ENCODE results near the gene ZDHHC24.

DNA sequence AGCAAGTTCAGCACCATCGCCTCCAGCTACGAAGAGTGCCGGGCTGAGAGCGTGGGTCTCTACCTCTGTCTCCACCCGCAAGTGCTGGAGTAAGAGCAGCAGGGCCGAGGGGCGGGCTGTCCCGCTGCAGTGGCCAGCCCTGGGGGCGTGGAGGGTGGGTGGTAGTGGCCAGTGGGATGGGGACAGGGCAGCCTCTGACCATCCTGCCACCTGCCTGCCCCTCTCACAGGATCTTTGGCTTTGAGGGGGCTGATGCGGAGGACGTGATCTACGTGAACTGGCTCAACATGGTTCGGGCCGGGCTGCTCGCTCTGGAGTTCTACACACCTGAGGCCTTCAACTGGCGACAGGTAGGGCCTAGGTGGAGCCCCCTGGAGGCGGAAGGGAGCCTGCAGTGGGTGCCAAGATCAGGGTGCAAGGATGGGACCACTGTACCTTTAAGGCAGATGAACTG is 50.4 kb downstream of the ZDHHC24 start:
- TF ChIP-seq POLR2A (IDR thresholded peaks at IDR 0.05; ENCODE audit: borderline replicate concordance, extremely low read depth, insufficient read depth, insufficient read length) (no peak), FOSL1 (IDR thresholded peaks at IDR 0.05; ENCODE audit: low read depth) (no peak), POLR2AphosphoS5 (IDR thresholded peaks at IDR 0.05; ENCODE audit: low read depth, low read length) (no peak), ZNF274 (IDR thresholded peaks at IDR 0.05; ENCODE audit: low read depth, low read length) (no peak), CEBPB (IDR thresholded peaks at IDR 0.05; ENCODE audit: low read depth) (no peak), SRF (IDR thresholded peaks at IDR 0.05; ENCODE audit: low read depth) (no peak), SP1 (IDR thresholded peaks at IDR 0.05; ENCODE audit: low read depth) (no peak), YY1 (IDR thresholded peaks at IDR 0.05; ENCODE audit: extremely low read depth, insufficient replicate concordance, low read depth, low read length) (no peak)
- TF ChIP-seq, protein P1, sequence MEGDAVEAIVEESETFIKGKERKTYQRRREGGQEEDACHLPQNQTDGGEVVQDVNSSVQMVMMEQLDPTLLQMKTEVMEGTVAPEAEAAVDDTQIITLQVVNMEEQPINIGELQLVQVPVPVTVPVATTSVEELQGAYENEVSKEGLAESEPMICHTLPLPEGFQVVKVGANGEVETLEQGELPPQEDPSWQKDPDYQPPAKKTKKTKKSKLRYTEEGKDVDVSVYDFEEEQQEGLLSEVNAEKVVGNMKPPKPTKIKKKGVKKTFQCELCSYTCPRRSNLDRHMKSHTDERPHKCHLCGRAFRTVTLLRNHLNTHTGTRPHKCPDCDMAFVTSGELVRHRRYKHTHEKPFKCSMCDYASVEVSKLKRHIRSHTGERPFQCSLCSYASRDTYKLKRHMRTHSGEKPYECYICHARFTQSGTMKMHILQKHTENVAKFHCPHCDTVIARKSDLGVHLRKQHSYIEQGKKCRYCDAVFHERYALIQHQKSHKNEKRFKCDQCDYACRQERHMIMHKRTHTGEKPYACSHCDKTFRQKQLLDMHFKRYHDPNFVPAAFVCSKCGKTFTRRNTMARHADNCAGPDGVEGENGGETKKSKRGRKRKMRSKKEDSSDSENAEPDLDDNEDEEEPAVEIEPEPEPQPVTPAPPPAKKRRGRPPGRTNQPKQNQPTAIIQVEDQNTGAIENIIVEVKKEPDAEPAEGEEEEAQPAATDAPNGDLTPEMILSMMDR (IDR thresholded peaks at IDR 0.05 in 2 of 3, conservative IDR thresholded peaks at IDR 0.05 in 1 of 3; ENCODE audit: borderline replicate concordance in 1 of 3, insufficient read depth in 1 of 3, low read depth in 2 of 3, low read length in 2 of 3), result peak in 2 of 3 experiments; percentile 50 to 61; a peak in 4 of 6 replicates
- TF ChIP-seq, protein P2, sequence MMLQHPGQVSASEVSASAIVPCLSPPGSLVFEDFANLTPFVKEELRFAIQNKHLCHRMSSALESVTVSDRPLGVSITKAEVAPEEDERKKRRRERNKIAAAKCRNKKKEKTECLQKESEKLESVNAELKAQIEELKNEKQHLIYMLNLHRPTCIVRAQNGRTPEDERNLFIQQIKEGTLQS (IDR thresholded peaks at IDR 0.05), result no peak
- TF ChIP-seq, protein P3, sequence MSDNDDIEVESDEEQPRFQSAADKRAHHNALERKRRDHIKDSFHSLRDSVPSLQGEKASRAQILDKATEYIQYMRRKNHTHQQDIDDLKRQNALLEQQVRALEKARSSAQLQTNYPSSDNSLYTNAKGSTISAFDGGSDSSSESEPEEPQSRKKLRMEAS (IDR thresholded peaks at IDR 0.05), result no peak
- TF ChIP-seq, protein P4, sequence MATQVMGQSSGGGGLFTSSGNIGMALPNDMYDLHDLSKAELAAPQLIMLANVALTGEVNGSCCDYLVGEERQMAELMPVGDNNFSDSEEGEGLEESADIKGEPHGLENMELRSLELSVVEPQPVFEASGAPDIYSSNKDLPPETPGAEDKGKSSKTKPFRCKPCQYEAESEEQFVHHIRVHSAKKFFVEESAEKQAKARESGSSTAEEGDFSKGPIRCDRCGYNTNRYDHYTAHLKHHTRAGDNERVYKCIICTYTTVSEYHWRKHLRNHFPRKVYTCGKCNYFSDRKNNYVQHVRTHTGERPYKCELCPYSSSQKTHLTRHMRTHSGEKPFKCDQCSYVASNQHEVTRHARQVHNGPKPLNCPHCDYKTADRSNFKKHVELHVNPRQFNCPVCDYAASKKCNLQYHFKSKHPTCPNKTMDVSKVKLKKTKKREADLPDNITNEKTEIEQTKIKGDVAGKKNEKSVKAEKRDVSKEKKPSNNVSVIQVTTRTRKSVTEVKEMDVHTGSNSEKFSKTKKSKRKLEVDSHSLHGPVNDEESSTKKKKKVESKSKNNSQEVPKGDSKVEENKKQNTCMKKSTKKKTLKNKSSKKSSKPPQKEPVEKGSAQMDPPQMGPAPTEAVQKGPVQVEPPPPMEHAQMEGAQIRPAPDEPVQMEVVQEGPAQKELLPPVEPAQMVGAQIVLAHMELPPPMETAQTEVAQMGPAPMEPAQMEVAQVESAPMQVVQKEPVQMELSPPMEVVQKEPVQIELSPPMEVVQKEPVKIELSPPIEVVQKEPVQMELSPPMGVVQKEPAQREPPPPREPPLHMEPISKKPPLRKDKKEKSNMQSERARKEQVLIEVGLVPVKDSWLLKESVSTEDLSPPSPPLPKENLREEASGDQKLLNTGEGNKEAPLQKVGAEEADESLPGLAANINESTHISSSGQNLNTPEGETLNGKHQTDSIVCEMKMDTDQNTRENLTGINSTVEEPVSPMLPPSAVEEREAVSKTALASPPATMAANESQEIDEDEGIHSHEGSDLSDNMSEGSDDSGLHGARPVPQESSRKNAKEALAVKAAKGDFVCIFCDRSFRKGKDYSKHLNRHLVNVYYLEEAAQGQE (IDR thresholded peaks at IDR 0.05; ENCODE audit: low read depth), result no peak

Measured in HCT116 (cell line).